A549 (cell line): ENCODE results near the gene XPO6. TPM values are rescaled to one million over a fixed set of nuclear protein-coding genes. Genes with fewer than 3 reads are reported as not detected.

Source experiments
- ATAC-seq, 2 experiments: fragments of 200-7000 bp in 1 of 2; fragments of >200 bp in 1 of 2; cut with Nextera tagmentation in 1 of 2; cut with Tn5 transposase in 1 of 2; 3 replicates each; pipeline versions ENCODE4 v1.8.0 to v1.9.1; 2018 to 2020; ENCODE audit warnings: mild to moderate bottlenecking in 1 of 2, moderate library complexity in 1 of 2
- CTCF ChIA-PET: fragments of 300-600 bp; sonication (Branson Sonifier 250); formaldehyde crosslinking; extraction: SDS; loops from one replicate; lab custom pipeline; 2021; ENCODE audit warnings: antibody characterized with exemption, inconsistent platforms; lab: Yijun Ruan, JAX
- POLR2A ChIA-PET: fragments of 350-600 bp; formaldehyde crosslinking; extraction: SDS; loops from one replicate; lab custom pipeline; 2021; ENCODE audit warnings: antibody characterized with exemption, inconsistent platforms; lab: Yijun Ruan, JAX
- DNase-seq, 2 experiments: peaks; one replicate each; pipeline versions ENCODE4 v3.0.0 to v3.0.0-alpha.2; 2011 to 2016; ENCODE audit warnings: low read depth in 1 of 2, low spot score in 1 of 2
- FAIRE-seq: peaks from 2 replicates; lab custom pipeline; 2011; peaks lifted over from hg19 to GRCh38; lab: Jason Lieb, UNC
- H3K27ac ChIP-seq, 2 experiments: fragments of >200 bp; sonication (Bioruptor Twin); formaldehyde crosslinking; 3 replicates each; pipeline ENCODE4 v1.5.1; 2016 to 2017
- H3K4me1 ChIP-seq: fragments of >200 bp; sonication (Bioruptor Twin); formaldehyde crosslinking; 3 replicates; pipeline ENCODE4 v1.6.1; 2016
- H3K4me2 ChIP-seq: fragments of >200 bp; sonication (Bioruptor Twin); formaldehyde crosslinking; 3 replicates; pipeline ENCODE4 v1.6.1; 2016
- H3K4me3 ChIP-seq: fragments of >200 bp; sonication (Bioruptor Twin); formaldehyde crosslinking; 3 replicates; pipeline ENCODE4 v1.5.1; 2016
- H3K9me3 ChIP-seq: fragments of >200 bp; sonication (Bioruptor Twin); formaldehyde crosslinking; 3 replicates; pipeline ENCODE4 v1.6.1; 2016
- EHF ChIP-seq: fragments of 250-450 bp; sonication (Bioruptor Pico); IDR thresholded peaks from 2 replicates; pipeline ENCODE4 v1.5.0; 2020; ENCODE audit warnings: mild to moderate bottlenecking
- ESRRA ChIP-seq: fragments of 150-350 bp; IDR thresholded peaks from 2 replicates; pipeline ENCODE4 v1.6.1; 2014; ENCODE audit warnings: mild to moderate bottlenecking, low read length, borderline replicate concordance
- FOSB ChIP-seq: fragments of 250-450 bp; sonication (Bioruptor Pico); IDR thresholded peaks from 2 replicates; pipeline ENCODE4 v1.5.0; 2020; ENCODE audit warnings: mild to moderate bottlenecking, moderate library complexity
- HOXB13 ChIP-seq: fragments of 250-450 bp; sonication (Bioruptor Pico); IDR thresholded peaks from 2 replicates; pipeline ENCODE4 v1.5.0; 2020; ENCODE audit warnings: low read depth, mild to moderate bottlenecking, moderate library complexity
- KDM1A ChIP-seq: fragments of 200-600 bp; sonication (generic); IDR thresholded peaks from 2 replicates; pipeline ENCODE4 v1.6.1; 2016; ENCODE audit warnings: low read depth, mild to moderate bottlenecking
- KDM5A ChIP-seq: fragments of 200-600 bp; sonication (generic); IDR thresholded peaks from 2 replicates; pipeline ENCODE4 v1.6.1; 2016; ENCODE audit warnings: antibody characterized with exemption, mild to moderate bottlenecking
- MYC ChIP-seq: IDR thresholded peaks from 2 replicates; pipeline ENCODE4 v1.6.1; 2012; ENCODE audit warnings: mild to moderate bottlenecking, inconsistent platforms, low read length, improper control_type of control experiment, borderline replicate concordance
- NPAS2 ChIP-seq: fragments of 250-450 bp; sonication (Bioruptor Pico); IDR thresholded peaks from 2 replicates; pipeline ENCODE4 v1.8.0; 2022; ENCODE audit warnings: mild to moderate bottlenecking, moderate library complexity, borderline replicate concordance
- NR3C1 ChIP-seq: fragments of >200 bp; sonication (Bioruptor Twin); formaldehyde crosslinking; IDR thresholded peaks from 3 replicates; pipeline ENCODE4 v1.6.1; 2017
- RAD21 ChIP-seq, 2 experiments: fragments of >200 bp in 1 of 2; sonication (Bioruptor Twin) in 1 of 2; formaldehyde crosslinking in 1 of 2; IDR thresholded peaks in 1 of 2; conservative IDR thresholded peaks in 1 of 2; 2 replicates in 1 of 2; 3 replicates in 1 of 2; pipeline ENCODE4 v1.6.1; 2012 to 2018; ENCODE audit warnings: inconsistent platforms in 1 of 2
- SMC3 ChIP-seq: fragments of >200 bp; sonication (Bioruptor Twin); formaldehyde crosslinking; IDR thresholded peaks from 3 replicates; pipeline ENCODE4 v1.6.1; 2018; ENCODE audit warnings: inconsistent platforms
- ZNF302 ChIP-seq: fragments of 250-450 bp; sonication (Bioruptor Pico); IDR thresholded peaks from 2 replicates; pipeline ENCODE4 v1.9.0; 2021; ENCODE audit warnings: inconsistent platforms, mild to moderate bottlenecking, moderate library complexity
- ZSCAN20 ChIP-seq: fragments of 250-450 bp; sonication (Bioruptor Pico); IDR thresholded peaks from 2 replicates; pipeline ENCODE4 v1.8.0; 2022; ENCODE audit warnings: mild to moderate bottlenecking, moderate library complexity
- WGBS: methylation state at CpG from one replicate; pipeline ENCODE4 v1.1.6; 2017; ENCODE audit errors: missing lambda C conversion rate; 5-methylcytosine and 5-hydroxymethylcytosine counted together
- polyA plus RNA-seq, 4 experiments: library from polyadenylated mRNA; depleted of rRNA in 3 of 4; stranded (reverse); fragments of >200 nt; fragmentation: RNase III in 1 of 4; extraction: RNeasy Plus Mini Kit Qiagen cat#74134 plus additional on column Dnase treatment in 1 of 4; gene quantifications; 2 replicates in 3 of 4; 3 replicates in 1 of 4; pipeline ENCODE4 v1.2.3, GENCODE V29; 2011 to 2017
- TF ChIP-seq, protein P1 (sequence below): fragments of 200-600 bp; sonication (generic); IDR thresholded peaks from 2 replicates; pipeline ENCODE4 v1.6.1; 2016; ENCODE audit warnings: antibody characterized with exemption, mild to moderate bottlenecking, moderate library complexity
- TF ChIP-seq, protein P2 (sequence below): IDR thresholded peaks from 2 replicates; pipeline ENCODE4 v1.6.1; 2012
- TF ChIP-seq, protein P3 (sequence below): fragments of >200 bp; sonication (Bioruptor Twin); formaldehyde crosslinking; IDR thresholded peaks from 2 replicates; pipeline ENCODE4 v1.6.1; 2016
- TF ChIP-seq, protein P4 (sequence below): fragments of 450-650 bp; IDR thresholded peaks from 2 replicates; pipeline ENCODE4 v1.6.1; 2014; ENCODE audit warnings: antibody characterized with exemption
- TF ChIP-seq, protein P5 (sequence below): fragments of 150-350 bp; IDR thresholded peaks from 2 replicates; pipeline ENCODE4 v1.6.1; 2014; ENCODE audit warnings: low read depth, mild to moderate bottlenecking, low read length
- TF ChIP-seq, protein P6 (sequence below): IDR thresholded peaks from 2 replicates; pipeline ENCODE4 v1.6.1; 2012

XPO6 gene
- polyA plus RNA-seq, 2 of the 4 experiments (the other 2 are of a cell fraction), result 63.0 to 108 TPM

DNA sequence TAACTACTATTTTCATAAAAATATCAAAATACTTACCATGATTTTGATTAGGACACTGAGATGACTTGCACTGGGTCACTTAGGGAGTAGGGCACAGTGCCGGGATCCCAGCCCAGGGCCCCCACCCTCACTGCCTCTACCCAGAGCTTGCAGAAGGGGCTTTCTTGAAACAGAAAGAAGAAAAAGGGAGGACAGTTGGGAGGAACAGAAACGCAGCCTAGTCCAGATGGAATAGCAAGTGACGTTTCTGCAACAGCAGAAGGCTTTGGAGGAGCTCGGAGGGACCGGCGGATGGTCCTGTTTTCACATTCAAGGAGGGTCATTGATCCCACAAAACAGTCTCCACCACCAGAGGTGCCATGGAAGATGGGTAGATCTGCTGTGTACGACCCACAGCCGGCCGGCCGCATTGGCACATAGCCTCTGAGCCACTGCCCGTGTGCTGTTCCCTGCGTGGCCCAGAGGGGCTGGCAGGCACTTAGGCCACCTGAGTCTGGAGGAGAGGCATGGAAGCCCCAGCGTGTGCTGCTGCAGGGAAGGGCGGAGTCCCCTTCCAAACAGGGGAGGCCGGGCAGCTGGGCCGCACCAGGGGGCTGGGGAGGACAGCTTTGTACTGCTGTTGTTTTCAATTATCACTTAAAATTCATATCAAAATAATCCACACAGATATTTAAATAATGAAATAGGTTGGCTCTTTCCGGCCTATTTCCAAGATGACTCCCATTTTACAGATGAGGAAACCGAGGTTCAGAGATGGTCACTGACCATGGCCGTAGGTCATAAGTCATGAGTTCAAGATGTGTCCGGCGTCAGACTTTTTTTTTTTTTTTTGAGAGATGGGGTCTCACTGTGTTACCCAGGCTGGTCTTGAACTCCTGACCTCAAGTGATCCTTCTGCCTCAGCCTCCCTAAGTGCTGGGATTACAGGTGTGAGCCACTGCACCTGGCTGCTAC is 125.3 kb downstream of the XPO6 start (continued):
- TF ChIP-seq, protein P1, sequence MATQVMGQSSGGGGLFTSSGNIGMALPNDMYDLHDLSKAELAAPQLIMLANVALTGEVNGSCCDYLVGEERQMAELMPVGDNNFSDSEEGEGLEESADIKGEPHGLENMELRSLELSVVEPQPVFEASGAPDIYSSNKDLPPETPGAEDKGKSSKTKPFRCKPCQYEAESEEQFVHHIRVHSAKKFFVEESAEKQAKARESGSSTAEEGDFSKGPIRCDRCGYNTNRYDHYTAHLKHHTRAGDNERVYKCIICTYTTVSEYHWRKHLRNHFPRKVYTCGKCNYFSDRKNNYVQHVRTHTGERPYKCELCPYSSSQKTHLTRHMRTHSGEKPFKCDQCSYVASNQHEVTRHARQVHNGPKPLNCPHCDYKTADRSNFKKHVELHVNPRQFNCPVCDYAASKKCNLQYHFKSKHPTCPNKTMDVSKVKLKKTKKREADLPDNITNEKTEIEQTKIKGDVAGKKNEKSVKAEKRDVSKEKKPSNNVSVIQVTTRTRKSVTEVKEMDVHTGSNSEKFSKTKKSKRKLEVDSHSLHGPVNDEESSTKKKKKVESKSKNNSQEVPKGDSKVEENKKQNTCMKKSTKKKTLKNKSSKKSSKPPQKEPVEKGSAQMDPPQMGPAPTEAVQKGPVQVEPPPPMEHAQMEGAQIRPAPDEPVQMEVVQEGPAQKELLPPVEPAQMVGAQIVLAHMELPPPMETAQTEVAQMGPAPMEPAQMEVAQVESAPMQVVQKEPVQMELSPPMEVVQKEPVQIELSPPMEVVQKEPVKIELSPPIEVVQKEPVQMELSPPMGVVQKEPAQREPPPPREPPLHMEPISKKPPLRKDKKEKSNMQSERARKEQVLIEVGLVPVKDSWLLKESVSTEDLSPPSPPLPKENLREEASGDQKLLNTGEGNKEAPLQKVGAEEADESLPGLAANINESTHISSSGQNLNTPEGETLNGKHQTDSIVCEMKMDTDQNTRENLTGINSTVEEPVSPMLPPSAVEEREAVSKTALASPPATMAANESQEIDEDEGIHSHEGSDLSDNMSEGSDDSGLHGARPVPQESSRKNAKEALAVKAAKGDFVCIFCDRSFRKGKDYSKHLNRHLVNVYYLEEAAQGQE, result no peak
- TF ChIP-seq EHF (CRISPR knock-in tag) (no peak), ZNF302 (CRISPR knock-in tag) (no peak)
- TF ChIP-seq, all 56 proteins: peak for 0

DNA sequence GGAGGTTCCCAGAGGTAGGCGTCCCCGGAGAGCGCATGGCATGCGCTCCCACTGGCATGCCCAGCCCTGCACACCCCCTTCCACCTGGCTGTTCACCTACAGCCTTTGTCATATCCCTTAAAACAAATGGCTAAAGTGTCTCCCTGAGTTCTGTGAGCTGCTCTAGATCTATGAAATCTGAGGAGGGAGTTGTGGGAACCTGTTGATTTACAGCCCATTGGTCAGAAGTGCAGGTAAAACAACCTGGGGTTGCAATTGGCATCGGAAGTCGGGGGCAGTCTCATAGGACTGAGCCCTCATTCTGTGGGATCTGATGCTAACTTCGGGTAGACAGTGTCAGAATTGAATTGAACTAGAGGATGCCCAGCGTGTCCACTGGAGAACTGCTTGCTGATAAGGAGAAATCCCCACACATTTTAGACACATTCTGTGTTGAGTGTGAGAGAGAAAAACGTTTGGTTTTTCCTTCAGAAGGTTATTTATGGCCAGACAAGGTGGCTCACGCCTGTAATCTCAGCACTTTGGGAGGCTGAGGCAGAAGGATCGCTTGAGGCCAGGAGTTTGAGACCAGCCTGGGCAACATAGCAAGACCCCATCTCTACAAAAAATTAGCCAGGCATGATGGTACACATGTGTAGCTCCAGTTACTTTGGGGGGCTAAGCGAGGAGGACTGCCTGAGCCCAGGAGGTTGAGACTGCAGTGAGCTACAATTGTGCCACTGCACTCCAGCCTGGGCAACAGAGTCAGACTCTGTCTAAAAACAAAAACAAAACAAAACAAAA is 126.2 kb downstream of the XPO6 start:
- FAIRE-seq, result no peak

DNA sequence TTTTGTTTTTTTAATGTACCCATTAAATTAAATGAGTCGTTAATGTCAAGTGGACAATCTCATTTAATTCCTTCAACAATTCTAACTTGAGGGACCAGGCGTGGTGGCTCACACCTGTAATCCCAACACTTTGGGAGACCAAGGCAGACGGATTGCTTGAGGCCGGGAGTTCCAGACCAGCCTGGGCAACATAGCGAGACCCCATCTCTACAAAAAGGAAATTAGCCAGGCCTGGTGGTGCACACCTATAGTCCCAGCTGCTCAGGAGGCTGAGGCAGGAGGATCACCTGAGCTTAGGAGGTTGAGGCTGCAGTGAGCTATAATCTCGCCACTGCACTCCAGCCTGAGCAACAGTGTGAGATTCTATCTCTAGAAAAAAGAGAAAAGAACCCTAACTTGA is 127.6 kb downstream of the XPO6 start:
- TF ChIP-seq, protein P2, sequence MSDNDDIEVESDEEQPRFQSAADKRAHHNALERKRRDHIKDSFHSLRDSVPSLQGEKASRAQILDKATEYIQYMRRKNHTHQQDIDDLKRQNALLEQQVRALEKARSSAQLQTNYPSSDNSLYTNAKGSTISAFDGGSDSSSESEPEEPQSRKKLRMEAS, result no peak
- no peak for TF ChIP-seq SMC3
- no peak for TF ChIP-seq ZSCAN20 (CRISPR knock-in tag)
- no peak for TF ChIP-seq EHF (CRISPR knock-in tag)
- TF ChIP-seq RAD21 (conservative IDR thresholded peaks at IDR 0.05 in 1 of 2, IDR thresholded peaks at IDR 0.05 in 1 of 2), result no peak
- TF ChIP-seq KDM1A, result no peak
- no peak for TF ChIP-seq HOXB13 (CRISPR knock-in tag)
- TF ChIP-seq, protein P3, sequence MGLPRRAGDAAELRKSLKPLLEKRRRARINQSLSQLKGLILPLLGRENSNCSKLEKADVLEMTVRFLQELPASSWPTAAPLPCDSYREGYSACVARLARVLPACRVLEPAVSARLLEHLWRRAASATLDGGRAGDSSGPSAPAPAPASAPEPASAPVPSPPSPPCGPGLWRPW, result no peak
- TF ChIP-seq KDM5A, result no peak
- no peak for TF ChIP-seq NR3C1
- TF ChIP-seq, protein P4, sequence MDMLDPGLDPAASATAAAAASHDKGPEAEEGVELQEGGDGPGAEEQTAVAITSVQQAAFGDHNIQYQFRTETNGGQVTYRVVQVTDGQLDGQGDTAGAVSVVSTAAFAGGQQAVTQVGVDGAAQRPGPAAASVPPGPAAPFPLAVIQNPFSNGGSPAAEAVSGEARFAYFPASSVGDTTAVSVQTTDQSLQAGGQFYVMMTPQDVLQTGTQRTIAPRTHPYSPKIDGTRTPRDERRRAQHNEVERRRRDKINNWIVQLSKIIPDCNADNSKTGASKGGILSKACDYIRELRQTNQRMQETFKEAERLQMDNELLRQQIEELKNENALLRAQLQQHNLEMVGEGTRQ, result no peak
- no peak for TF ChIP-seq MYC
- TF ChIP-seq, protein P5, sequence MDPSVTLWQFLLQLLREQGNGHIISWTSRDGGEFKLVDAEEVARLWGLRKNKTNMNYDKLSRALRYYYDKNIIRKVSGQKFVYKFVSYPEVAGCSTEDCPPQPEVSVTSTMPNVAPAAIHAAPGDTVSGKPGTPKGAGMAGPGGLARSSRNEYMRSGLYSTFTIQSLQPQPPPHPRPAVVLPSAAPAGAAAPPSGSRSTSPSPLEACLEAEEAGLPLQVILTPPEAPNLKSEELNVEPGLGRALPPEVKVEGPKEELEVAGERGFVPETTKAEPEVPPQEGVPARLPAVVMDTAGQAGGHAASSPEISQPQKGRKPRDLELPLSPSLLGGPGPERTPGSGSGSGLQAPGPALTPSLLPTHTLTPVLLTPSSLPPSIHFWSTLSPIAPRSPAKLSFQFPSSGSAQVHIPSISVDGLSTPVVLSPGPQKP, result no peak
- no peak for TF ChIP-seq FOSB (CRISPR knock-in tag)
- no peak for TF ChIP-seq ESRRA
- TF ChIP-seq, protein P6, sequence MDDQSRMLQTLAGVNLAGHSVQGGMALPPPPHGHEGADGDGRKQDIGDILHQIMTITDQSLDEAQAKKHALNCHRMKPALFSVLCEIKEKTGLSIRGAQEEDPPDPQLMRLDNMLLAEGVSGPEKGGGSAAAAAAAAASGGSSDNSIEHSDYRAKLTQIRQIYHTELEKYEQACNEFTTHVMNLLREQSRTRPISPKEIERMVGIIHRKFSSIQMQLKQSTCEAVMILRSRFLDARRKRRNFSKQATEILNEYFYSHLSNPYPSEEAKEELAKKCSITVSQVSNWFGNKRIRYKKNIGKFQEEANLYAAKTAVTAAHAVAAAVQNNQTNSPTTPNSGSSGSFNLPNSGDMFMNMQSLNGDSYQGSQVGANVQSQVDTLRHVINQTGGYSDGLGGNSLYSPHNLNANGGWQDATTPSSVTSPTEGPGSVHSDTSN, result no peak
- Histone ChIP-seq H3K27ac (no peak overlapping the region), H3K4me2 (no peak overlapping the region), H3K4me3 (no peak overlapping the region), H3K9me3 (no peaks in the 10 kb centered on the region), H3K4me1 (no peaks in the 10 kb centered on the region)
- DNase-seq, result no peak
- POLR2A ChIA-PET, result no interaction called here
- CTCF ChIA-PET, result no interaction called here
- no peak for ATAC-seq
- FAIRE-seq, result no peak
- WGBS, result 78% methylated on average over 6 of the region's 6 CpGs

More for the DNA sequence above, 126.2 kb downstream of the XPO6 start:
- TF ChIP-seq NR3C1, result no peak
- TF ChIP-seq NPAS2, result no peak
- no peaks in the 10 kb centered on the region for H3K4me1 ChIP-seq
- ATAC-seq (no peak), DNase-seq (no peak)
- ChIA-PET CTCF (interaction anchor here (1.4 kb wide), 1 partner anchor 15 kb away, joined by 4 read pairs; no protein-coding TSS in a partner anchor), POLR2A (interaction anchor here (0.6 kb wide), 1 partner anchor 133 kb away, joined by 11 read pairs; no protein-coding TSS in a partner anchor)
- H3K4me2 ChIP-seq, result no peak overlapping the region
- no peak overlapping the region for H3K4me3 ChIP-seq
- no peak overlapping the region for H3K27ac ChIP-seq
- no peaks in the 10 kb centered on the region for H3K9me3 ChIP-seq
- 59% methylated on average over 11 of the region's 12 CpGs for WGBS
